OCI-M2 (cell line): Measurements from ENCODE around the gene KITLG.
"Not testable (repeated sequence)": the region's sequence is repeated elsewhere in the genome, so short reads cannot be mapped to it uniquely, and the experiment has no call there.

Source experiments
- DNase-seq: peaks from one replicate; lab custom pipeline; 2025; ENCODE audit not compliant: unreplicated experiment; lab: John Stamatoyannopoulos, UW

KITLG gene, protein sequence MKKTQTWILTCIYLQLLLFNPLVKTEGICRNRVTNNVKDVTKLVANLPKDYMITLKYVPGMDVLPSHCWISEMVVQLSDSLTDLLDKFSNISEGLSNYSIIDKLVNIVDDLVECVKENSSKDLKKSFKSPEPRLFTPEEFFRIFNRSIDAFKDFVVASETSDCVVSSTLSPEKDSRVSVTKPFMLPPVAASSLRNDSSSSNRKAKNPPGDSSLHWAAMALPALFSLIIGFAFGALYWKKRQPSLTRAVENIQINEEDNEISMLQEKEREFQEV

DNA sequence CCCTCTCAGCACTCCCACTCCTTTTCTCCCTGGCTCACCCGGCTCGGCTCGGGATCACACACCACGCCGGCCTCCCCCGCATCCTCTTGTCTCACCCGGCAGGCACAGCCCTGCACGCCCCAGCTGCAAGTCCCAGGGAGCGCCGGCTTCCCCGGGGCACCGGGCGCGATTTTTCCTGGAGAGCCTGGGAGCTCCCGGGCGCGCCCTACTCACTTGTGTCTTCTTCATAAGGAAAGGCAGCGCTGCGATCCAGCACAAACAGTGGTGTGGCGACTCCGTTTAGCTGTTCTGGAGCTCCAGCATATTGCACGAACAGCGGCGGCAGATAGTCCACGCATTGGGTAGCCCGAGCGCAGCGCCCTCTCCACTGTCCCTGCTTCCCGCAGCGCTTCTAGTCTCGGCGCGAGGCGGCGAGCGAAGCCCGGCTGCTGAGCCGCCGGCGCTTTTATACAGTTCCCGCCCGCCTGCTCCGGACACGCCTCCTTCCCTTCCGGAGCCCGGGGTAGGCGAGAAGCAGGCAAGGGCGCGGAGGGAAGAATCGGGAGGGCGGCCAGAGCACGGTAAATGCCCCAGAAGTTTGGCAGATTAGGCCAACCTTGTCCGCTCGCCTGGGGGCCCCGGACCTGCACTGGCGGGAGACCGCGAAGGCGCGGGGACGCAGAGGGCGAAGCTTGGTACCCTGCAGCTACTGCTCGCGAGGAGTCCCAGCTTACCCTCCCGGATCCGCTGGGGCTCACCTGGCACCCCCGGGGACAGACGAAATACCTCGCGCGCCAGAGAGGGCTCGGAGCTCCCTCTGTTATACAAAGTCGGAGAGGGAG, at the start of gene KITLG:
TSS of gene KITLG (minus strand) at position 421 of the 821 bp plus-strand sequence. CDS start at position 228, 193 bp downstream.
- DNase-seq: no peak

DNA sequence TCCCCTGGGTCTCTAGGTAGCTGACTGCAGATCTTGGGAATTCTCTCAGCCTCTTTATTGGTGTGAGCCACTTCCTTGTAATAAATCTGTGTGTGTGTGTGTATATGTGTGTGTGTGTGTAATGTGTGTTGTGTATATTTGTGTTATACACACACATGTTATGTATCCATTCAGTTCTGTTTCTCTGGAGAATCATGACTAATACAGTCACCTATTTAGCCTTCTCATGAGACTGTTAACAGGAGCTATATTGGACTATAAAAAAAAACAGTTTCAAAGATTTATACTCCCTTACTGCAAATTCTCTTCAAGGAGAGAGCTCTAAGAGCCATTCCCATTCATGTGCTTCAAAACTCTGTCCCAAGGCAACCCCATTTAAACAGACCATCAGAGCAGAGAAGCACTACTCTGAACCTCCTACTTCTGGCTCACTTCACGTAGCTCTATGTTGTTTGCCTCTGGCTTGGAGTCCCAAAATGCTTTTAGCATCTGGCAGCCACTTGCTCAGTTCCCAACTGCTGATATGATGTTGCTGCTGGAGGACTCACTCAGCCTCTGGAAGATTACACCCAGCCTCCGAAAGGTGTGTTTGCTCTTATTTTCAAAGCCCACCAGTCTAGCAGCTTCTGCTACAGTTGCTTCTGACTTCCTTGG, 48.7 kb upstream of the KITLG start:
- DNase-seq: no peak

- not testable (repeated sequence) for DNase-seq
Observed at GRCh38 chr12:88628035-88628434, 47.8 kb upstream of the KITLG start.

GRCh38 chr12:88627501-88627900, 47.2 kb upstream of the KITLG start:
- DNase-seq: no peak

- DNase-seq: no peak
Observed at GRCh38 chr12:88625356-88625755, 45.1 kb upstream of the KITLG start.

GRCh38 chr12:88624911-88625310, 44.6 kb upstream of the KITLG start:
- no peak for DNase-seq

- DNase-seq: no peak
Observed at GRCh38 chr12:88623777-88624548, 43.7 kb upstream of the KITLG start.

GRCh38 chr12:88617352-88617751, 37.1 kb upstream of the KITLG start:
- no peak for DNase-seq

- no peak for DNase-seq
Observed at GRCh38 chr12:88615490-88615889, 35.2 kb upstream of the KITLG start.

DNA sequence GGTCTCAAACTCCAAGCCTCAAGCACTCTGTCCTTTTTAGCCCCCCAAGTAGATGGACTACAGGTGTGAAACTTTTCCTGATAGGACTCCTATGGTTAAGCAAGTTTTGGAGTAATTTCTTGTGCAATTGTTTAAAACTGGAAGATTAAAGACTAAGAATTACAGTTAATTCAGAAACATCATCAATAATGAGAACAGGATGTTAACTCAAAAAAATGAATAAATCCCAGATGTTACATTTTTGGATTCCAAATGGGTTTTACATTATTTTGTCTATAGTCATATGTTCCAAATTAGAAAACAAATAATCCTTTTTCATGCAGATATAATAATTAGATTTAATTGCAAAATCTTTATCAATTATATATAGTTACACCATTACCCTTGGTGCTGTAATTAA, 24.4 kb upstream of the KITLG start:
- no peak for DNase-seq

DNA sequence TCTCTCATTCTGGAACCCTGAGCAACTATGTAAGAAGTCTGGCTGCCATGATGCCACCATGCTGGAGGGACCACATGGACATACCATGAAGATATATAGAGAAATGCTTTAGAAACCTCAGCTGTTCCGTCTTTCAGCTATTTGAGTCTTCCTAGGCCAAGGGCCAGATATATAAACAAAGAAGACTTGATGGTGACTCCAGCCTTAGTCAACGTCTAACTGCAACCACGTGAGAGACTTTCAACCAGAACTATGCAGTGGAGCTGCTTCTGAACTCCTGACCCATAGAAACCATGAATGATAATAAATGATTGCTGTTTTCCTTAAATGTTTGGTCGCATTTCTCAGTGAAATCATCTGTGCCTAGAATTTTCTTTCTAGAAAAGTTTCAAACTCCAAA, 20.0 kb upstream of the KITLG start:
- DNase-seq: no peak

- DNase-seq: no peak
Observed at GRCh38 chr12:88597365-88597764, 17.1 kb upstream of the KITLG start.

DNA sequence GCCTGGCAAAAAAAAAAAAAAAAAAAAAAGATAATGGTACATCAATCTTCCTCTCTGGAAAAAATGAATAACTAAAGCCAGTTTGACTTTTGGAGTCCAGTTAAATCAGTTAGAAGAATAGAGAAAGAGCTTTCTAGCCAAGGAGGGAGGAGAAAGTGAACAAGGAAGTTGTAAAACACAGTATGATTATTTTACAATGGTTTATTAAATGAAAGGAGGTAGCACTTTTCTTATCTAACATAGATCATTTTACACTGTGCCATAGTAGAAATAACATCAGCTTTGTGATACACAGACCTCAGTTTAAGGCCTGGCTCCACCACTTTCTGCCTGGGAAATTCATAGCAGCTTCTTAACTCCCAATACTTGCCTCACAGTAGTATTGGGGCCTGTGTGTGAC, 15.4 kb upstream of the KITLG start:
- DNase-seq: no peak

DNA sequence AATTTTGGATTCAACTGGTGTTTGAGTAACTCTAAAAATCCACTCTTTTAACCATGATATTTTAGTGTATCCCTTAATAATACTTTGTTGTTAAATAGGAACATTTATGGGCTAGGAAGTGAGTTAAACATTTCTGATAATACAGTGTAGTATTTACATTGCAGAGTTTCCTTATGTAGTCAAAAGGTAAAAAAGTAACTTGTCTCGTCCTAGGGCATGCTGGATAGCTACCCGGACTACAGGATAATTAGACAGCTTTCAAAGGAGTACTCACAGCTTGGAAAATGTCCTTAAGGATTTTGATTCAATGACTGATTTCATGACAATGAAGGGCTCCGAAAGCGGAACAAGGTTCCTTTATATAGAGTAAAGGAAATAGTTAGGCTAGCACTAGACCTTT, 14.5 kb upstream of the KITLG start:
- no peak for DNase-seq

DNA sequence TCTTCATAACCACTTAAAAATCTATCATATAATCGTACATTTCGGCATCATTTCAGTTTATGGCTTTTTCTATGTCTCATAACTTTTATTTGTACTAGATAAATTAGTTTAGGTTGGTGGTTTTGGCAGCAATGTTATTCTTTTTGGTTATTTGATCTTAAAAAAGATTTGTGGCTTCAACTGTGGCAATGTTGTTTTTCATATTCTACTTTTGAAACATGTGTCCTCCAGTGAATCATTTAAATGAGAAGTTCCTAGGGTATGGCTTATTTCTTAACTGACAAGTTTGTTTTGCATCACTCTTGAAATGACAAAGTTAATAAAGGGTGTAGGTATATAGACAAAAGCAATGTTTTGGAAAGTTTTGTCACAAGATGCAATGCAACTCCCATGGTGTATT, 11.1 kb upstream of the KITLG start:
- DNase-seq: no peak

DNA sequence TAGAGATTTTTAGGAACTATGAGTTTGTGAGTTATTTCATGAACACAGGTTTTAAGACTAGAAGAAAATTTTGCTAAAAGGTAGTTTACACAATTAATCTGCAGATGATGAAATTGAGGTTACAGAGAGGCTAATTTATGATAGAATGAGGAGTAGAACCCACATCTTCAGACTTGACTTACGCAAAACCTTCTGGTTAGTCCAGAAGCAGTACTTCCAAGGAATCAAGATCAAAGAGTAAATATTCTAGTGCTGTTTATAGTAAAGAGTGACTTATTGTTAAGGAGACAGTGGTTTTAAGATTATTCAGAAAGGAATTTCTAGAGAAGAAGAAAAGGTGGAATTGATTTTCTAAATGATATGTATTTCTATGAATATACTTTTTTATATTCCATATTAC, 10.6 kb upstream of the KITLG start:
- DNase-seq: no peak

- DNase-seq: no peak
Observed at GRCh38 chr12:88585077-88585476, 4.8 kb upstream of the KITLG start.

DNA sequence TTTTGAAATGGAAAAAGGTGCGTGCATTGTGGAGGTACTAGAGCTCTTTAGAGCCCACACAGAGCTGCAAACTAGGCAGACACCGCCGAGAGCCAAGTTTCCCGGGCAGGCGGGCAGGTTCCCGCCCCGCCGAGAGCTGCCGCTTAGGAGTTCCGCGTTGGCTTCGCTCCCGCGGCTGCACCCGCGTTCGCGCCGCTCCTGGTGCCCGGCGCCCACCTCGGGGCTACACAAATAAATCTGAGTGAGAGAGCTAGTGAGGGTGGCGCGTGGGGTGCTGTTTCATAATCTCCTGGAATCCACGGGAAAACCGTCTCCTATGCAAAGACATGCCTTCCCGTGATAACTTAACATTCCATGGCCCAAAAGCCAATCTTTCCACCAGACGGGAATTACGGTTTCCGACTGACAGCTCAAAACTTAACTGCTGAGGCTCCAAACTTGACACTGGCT, 645 bp downstream of the KITLG start:
- no peak for DNase-seq

GRCh38 chr12:88579161-88579517, 1.1 kb downstream of the KITLG start:
- DNase-seq: no peak

DNA sequence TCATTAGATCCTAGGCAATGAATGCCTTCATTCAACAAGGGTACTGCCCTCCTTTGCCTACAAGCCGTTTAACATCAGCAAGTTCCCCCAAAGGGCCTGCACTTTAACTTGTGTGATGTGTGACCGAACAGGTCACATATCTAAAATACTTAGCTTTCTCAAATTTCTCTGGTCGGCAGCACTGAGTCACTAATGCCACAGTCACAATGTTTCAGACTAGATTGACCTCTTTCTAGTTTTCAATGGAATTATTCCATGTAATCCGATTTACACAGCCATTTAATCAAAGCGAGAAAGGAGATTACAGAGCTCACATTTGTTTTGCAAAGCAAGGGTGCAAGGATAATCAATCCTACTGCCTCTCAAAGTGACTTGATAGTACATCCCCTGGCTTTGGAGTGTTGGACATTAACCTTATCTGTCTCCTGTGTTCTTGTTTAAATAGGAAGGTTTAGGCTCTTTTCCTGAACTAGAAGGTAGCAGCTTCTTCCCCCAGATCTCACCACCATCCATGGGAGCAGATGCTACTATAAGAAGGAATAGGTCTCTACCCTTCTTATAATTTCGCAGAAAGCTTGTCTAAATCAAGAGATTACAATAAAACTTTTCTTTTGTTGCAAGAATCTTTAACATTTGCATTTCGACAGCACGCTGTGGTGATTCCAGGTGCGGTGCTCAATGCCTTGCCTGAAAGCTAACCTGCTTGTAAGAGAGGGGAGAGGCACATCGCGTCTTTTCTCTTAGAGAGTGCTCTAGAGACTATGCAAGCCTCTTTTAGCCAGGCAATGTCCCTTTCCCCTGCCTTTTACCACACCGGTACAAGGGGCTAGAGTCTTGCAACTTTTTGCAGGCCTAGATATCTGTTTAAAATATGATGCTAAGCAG, 1.8 kb downstream of the KITLG start:
- DNase-seq: no peak
